ENCODE measurements around the gene OR4D9. TPM values are rescaled to one million over a fixed set of nuclear protein-coding genes. Genes with fewer than 3 reads are reported as not detected.
A peak's percentile ranks its signal among the peaks of the same experiment; 100 is the strongest.

Gene OR4D9
- total RNA-seq, 1 donor: not detected

- DNase-seq (ENCODE audit: insufficient read length, low spot score, missing footprints): no peak
- H3K4me1 ChIP-seq (ENCODE audit: insufficient read depth, low read length): peaks cover 15% of the 10 kb centered on the region
- H3K27me3 ChIP-seq (ENCODE audit: insufficient read depth, low read length): no peaks in the 10 kb centered on the region
- no peak overlapping the region for H3K4me3 ChIP-seq (ENCODE audit: insufficient read depth, low read length)
- H3K9me3 ChIP-seq (ENCODE audit: low read depth, low read length): no peaks in the 10 kb centered on the region
- no peaks in the 10 kb centered on the region for H4K20me1 ChIP-seq (ENCODE audit: insufficient read depth, low read length)
- no peaks in the 10 kb centered on the region for H3K36me3 ChIP-seq (ENCODE audit: insufficient read depth, low read length)
- no peak overlapping the region for H2AFZ ChIP-seq (ENCODE audit: low read length)
- no peak for TF ChIP-seq CTCF (IDR thresholded peaks at IDR 0.05; ENCODE audit: extremely low read depth, low read depth, low read length)
- H3K4me2 ChIP-seq (ENCODE audit: insufficient read depth, low read length): peak overlapping the region; percentile 76
- H3K27ac ChIP-seq (ENCODE audit: low read depth, low read length): no peak overlapping the region
- no peaks in the 10 kb centered on the region for H3K79me2 ChIP-seq (ENCODE audit: insufficient read depth, low read length)
These were observed 41.5 kb downstream of the OR4D9 start for GRCh38 chr11:59552844-59553243.

GRCh38 chr11:59553323-59553722 lies 42.0 kb downstream of the OR4D9 start:
- Histone ChIP-seq H3K36me3 (ENCODE audit: insufficient read depth, low read length) (no peaks in the 10 kb centered on the region), H3K4me2 (ENCODE audit: insufficient read depth, low read length) (no peak overlapping the region), H3K4me3 (ENCODE audit: insufficient read depth, low read length) (no peak overlapping the region), H3K4me1 (ENCODE audit: insufficient read depth, low read length) (peaks cover 15% of the 10 kb centered on the region), H2AFZ (ENCODE audit: low read length) (no peak overlapping the region), H3K9me3 (ENCODE audit: low read depth, low read length) (no peaks in the 10 kb centered on the region), H4K20me1 (ENCODE audit: insufficient read depth, low read length) (no peaks in the 10 kb centered on the region), H3K27ac (ENCODE audit: low read depth, low read length) (no peak overlapping the region), H3K79me2 (ENCODE audit: insufficient read depth, low read length) (no peaks in the 10 kb centered on the region), H3K27me3 (ENCODE audit: insufficient read depth, low read length) (no peaks in the 10 kb centered on the region)
- no peak for TF ChIP-seq CTCF (IDR thresholded peaks at IDR 0.05; ENCODE audit: extremely low read depth, low read depth, low read length)
- DNase-seq (ENCODE audit: insufficient read length, low spot score, missing footprints): no peak

GRCh38 chr11:59555601-59556114 lies 44.3 kb downstream of the OR4D9 start:
- Histone ChIP-seq H3K4me3 (ENCODE audit: insufficient read depth, low read length) (peak overlapping the region; percentile 78), H3K27ac (ENCODE audit: low read depth, low read length) (peak overlapping the region; percentile 58)

More at GRCh38 chr11:59555601-59556114, 44.3 kb downstream of the OR4D9 start:
- H3K27me3 ChIP-seq (ENCODE audit: insufficient read depth, low read length): no peaks in the 10 kb centered on the region
- H3K9me3 ChIP-seq (ENCODE audit: low read depth, low read length): no peaks in the 10 kb centered on the region
- no peak for DNase-seq (ENCODE audit: insufficient read length, low spot score, missing footprints)
- H3K36me3 ChIP-seq (ENCODE audit: insufficient read depth, low read length): no peaks in the 10 kb centered on the region
- H4K20me1 ChIP-seq (ENCODE audit: insufficient read depth, low read length): no peaks in the 10 kb centered on the region
- no peak for TF ChIP-seq CTCF (IDR thresholded peaks at IDR 0.05; ENCODE audit: extremely low read depth, low read depth, low read length)
- peaks cover 4% of the 10 kb centered on the region for H3K4me1 ChIP-seq (ENCODE audit: insufficient read depth, low read length)
- H3K4me2 ChIP-seq (ENCODE audit: insufficient read depth, low read length): peak overlapping the region; percentile 86
- H3K79me2 ChIP-seq (ENCODE audit: insufficient read depth, low read length): no peaks in the 10 kb centered on the region
- H2AFZ ChIP-seq (ENCODE audit: low read length): peak overlapping the region; percentile 89
